Breast epithelium (tissue), 3 donors: Measurements from ENCODE around the gene KDM6A.

Experiments
- CTCF ChIP-seq, 3 donors: fragments of 450-650 bp; IDR thresholded peaks; one replicate each; pipeline ENCODE4 v1.5.1; 2016 to 2017; ENCODE audit warnings: antibody characterized with exemption in 3 of 3, mild to moderate bottlenecking in 3 of 3, moderate library complexity in 3 of 3
- POLR2A ChIP-seq: fragments of 450-650 bp; IDR thresholded peaks from one replicate; pipeline ENCODE4 v1.6.1; 2016; ENCODE audit warnings: antibody characterized with exemption, mild to moderate bottlenecking, moderate library complexity
- POLR2AphosphoS5 ChIP-seq, 3 donors: sonication (generic); formaldehyde crosslinking; IDR thresholded peaks; one replicate each; pipeline ENCODE4 v1.6.1; 2017; ENCODE audit warnings: antibody characterized with exemption in 3 of 3

- TF ChIP-seq CTCF (IDR thresholded peaks at IDR 0.05): no peak
- TF ChIP-seq POLR2A: no peak
- TF ChIP-seq POLR2AphosphoS5 (IDR thresholded peaks at IDR 0.05): no peak
Measured at GRCh38 chrX:45154033-45154360, 281.0 kb downstream of the KDM6A start.
